ENCODE data around the gene DOHH.

The DOHH gene

GRCh38 chr19:3516675-3517207 is 16.3 kb upstream of the DOHH start:
- H3K27ac ChIP-seq, result 0 out of 2 replicates have a peak overlapping the region, but pooled peaks have one; percentile 5
- TF ChIP-seq ZFX (IDR thresholded peaks at IDR 0.05) (no peak), CTCF (conservative IDR thresholded peaks at IDR 0.05) (no peak)

- no peak for TF ChIP-seq CTCF (conservative IDR thresholded peaks at IDR 0.05)
- no peak for TF ChIP-seq ZFX (IDR thresholded peaks at IDR 0.05)
- H3K27ac ChIP-seq, result no peak overlapping the region
Observed at GRCh38 chr19:3515891-3516422, 15.5 kb upstream of the DOHH start.

- TF ChIP-seq CTCF (conservative IDR thresholded peaks at IDR 0.05) (no peak), ZFX (IDR thresholded peaks at IDR 0.05) (no peak)
- no peak overlapping the region for H3K27ac ChIP-seq
Observed at GRCh38 chr19:3514930-3515329, 14.5 kb upstream of the DOHH start.

GRCh38 chr19:3513229-3514140 is 13.0 kb upstream of the DOHH start:
- TF ChIP-seq CTCF (conservative IDR thresholded peaks at IDR 0.05) (no peak), ZFX (IDR thresholded peaks at IDR 0.05) (no peak)

GRCh38 chr19:3512562-3513228 is 12.2 kb upstream of the DOHH start:
- no peak overlapping the region for H3K27ac ChIP-seq
- TF ChIP-seq ZFX (IDR thresholded peaks at IDR 0.05), result no peak
- TF ChIP-seq CTCF (conservative IDR thresholded peaks at IDR 0.05), result no peak

More at GRCh38 chr19:3513229-3514140, 13.0 kb upstream of the DOHH start:
- H3K27ac ChIP-seq, result no peak overlapping the region

- H3K27ac ChIP-seq, result no peak overlapping the region
- TF ChIP-seq ZFX (IDR thresholded peaks at IDR 0.05) (no peak), CTCF (conservative IDR thresholded peaks at IDR 0.05) (no peak)
Observed at GRCh38 chr19:3511506-3512251, 11.2 kb upstream of the DOHH start.

All from C4-2B (cell line).